DOHH2 (cell line): Measurements from ENCODE around the gene IL1RN.

Experiments
- H3F3A ChIP-seq: fragments of 200-600 bp; sonication (generic), shearing (Covaris generic); 2 replicates; pipeline ENCODE4 v1.6.0; 2016; ENCODE audit warnings: antibody characterized with exemption, mild to moderate bottlenecking; ENCODE audit not compliant: control insufficient read depth, insufficient read depth
- H3K27ac ChIP-seq: fragments of 200-600 bp; sonication (generic); 2 replicates; pipeline ENCODE4 v1.5.1; 2014; ENCODE audit warnings: low read depth, mild to moderate bottlenecking, low read length, moderate library complexity
- H3K27me3 ChIP-seq: fragments of 200-600 bp; sonication (generic); 2 replicates; pipeline ENCODE4 v1.6.1; 2014; ENCODE audit warnings: mild to moderate bottlenecking, low read length, mixed read lengths; ENCODE audit not compliant: control insufficient read depth
- H3K36me3 ChIP-seq: fragments of 200-600 bp; sonication (generic); 2 replicates; pipeline ENCODE4 v1.6.1; 2014; ENCODE audit warnings: mild to moderate bottlenecking, low read length, moderate library complexity, mixed read lengths; ENCODE audit not compliant: control insufficient read depth
- H3K4me1 ChIP-seq: fragments of 200-600 bp; sonication (generic); 2 replicates; pipeline ENCODE4 v1.6.1; 2014; ENCODE audit warnings: mild to moderate bottlenecking, low read length, mixed read lengths; ENCODE audit not compliant: control insufficient read depth
- H3K4me2 ChIP-seq: fragments of 200-600 bp; sonication (generic); 2 replicates; pipeline ENCODE4 v1.6.0; 2014; ENCODE audit warnings: mild to moderate bottlenecking, low read length, moderate library complexity
- H3K4me3 ChIP-seq: fragments of 200-600 bp; sonication (generic); 2 replicates; pipeline ENCODE4 v1.5.1; 2014; ENCODE audit warnings: mild to moderate bottlenecking, low read length, mixed read lengths
- H3K79me2 ChIP-seq: fragments of 200-600 bp; sonication (generic); 2 replicates; pipeline ENCODE4 v1.6.1; 2014; ENCODE audit warnings: mild to moderate bottlenecking, low read length, mixed read lengths; ENCODE audit not compliant: control insufficient read depth
- H3K9me2 ChIP-seq: fragments of 200-600 bp; sonication (generic); replicated peaks from 2 replicates; pipeline ENCODE4 v1.6.1; 2014; ENCODE audit warnings: mild to moderate bottlenecking, low read length, mixed read lengths; ENCODE audit not compliant: control insufficient read depth
- H3K9me3 ChIP-seq: fragments of 200-600 bp; sonication (generic); 2 replicates; pipeline ENCODE4 v1.6.1; 2014; ENCODE audit warnings: antibody characterized with exemption, low read length, mixed read lengths; ENCODE audit not compliant: control insufficient read depth, insufficient read depth
- H4K20me1 ChIP-seq: fragments of 200-600 bp; sonication (generic); 2 replicates; pipeline ENCODE4 v1.6.0; 2014; ENCODE audit warnings: low read depth, mild to moderate bottlenecking, antibody characterized with exemption, low read length, moderate library complexity; ENCODE audit not compliant: control insufficient read depth, insufficient read depth
- EZH2phosphoT487 ChIP-seq: fragments of 200-600 bp; sonication (generic); IDR thresholded peaks from 2 replicates; pipeline ENCODE4 v1.6.1; 2017; ENCODE audit warnings: borderline replicate concordance, mild to moderate bottlenecking, antibody characterized with exemption, low read length, moderate library complexity, mixed read lengths
- TF ChIP-seq, protein P1 (sequence below): fragments of 200-600 bp; sonication (generic); IDR thresholded peaks from one replicate; pipeline ENCODE4 v1.5.1; 2014; ENCODE audit warnings: antibody characterized with exemption, mild to moderate bottlenecking, low read depth, low read length; ENCODE audit not compliant: poor library complexity, severe bottlenecking

IL1RN gene

DNA sequence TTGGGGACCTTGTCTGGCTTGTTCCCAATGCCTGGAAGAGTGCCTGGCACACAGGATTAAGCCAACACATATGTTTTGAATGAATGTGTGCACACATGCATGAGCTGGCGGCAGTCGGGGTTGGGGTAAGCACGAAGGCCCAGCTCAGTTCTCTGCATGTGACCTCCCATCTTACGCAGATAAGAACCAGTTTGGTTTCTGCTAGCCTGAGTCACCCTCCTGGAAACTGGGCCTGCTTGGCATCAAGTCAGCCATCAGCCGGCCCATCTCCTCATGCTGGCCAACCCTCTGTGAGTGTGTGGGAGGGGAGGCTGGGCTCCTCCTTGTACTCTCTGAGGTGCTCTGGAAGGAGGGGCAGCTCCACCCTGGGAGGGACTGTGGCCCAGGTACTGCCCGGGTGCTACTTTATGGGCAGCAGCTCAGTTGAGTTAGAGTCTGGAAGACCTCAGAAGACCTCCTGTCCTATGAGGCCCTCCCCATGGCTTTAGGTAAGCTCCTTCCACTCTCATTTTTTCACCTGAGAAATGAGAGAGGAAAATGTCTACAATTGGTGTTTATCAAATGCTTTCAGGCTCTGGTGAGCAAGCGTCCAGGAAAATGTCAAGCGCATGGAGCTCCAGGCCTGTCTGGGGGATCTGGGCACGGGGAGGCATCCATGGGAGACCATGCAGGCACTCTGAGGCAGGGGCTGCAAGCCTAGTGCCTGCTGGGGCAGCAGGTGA, 9.7 kb upstream of the IL1RN start:
- H3K27ac ChIP-seq: no peak overlapping the region
- H4K20me1 ChIP-seq: no peaks in the 10 kb centered on the region
- no peak overlapping the region for H3K4me3 ChIP-seq
- H3F3A ChIP-seq: no peaks in the 10 kb centered on the region
- no peaks in the 10 kb centered on the region for H3K79me2 ChIP-seq
- H3K36me3 ChIP-seq: no peaks in the 10 kb centered on the region
- H3K9me3 ChIP-seq: no peaks in the 10 kb centered on the region
- no peak overlapping the region for H3K4me2 ChIP-seq
- peaks cover 19% of the 10 kb centered on the region for H3K4me1 ChIP-seq
- TF ChIP-seq, protein P1, sequence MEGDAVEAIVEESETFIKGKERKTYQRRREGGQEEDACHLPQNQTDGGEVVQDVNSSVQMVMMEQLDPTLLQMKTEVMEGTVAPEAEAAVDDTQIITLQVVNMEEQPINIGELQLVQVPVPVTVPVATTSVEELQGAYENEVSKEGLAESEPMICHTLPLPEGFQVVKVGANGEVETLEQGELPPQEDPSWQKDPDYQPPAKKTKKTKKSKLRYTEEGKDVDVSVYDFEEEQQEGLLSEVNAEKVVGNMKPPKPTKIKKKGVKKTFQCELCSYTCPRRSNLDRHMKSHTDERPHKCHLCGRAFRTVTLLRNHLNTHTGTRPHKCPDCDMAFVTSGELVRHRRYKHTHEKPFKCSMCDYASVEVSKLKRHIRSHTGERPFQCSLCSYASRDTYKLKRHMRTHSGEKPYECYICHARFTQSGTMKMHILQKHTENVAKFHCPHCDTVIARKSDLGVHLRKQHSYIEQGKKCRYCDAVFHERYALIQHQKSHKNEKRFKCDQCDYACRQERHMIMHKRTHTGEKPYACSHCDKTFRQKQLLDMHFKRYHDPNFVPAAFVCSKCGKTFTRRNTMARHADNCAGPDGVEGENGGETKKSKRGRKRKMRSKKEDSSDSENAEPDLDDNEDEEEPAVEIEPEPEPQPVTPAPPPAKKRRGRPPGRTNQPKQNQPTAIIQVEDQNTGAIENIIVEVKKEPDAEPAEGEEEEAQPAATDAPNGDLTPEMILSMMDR: no peak
- H3K27me3 ChIP-seq: peaks cover 16% of the 10 kb centered on the region
- H3K9me2 ChIP-seq: no peaks in the 10 kb centered on the region

DNA sequence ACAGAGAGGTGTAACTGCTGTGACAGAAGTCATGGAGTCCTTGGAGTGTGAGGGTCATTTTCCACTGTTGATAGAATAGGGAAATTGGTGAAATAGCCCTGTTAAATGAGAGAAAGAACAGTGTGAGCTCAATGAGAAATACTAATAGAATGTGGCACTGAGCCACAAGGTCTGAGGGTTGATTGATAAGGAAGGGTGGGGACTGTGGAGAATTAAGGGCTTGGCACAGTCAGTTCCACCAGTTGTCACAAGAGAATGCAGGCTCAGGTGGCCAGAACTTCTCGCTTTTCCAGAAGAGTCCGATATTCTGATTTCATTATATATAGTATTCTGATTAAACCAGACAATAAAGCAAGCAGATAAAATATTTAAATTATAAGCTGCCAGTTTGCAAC, 9.1 kb upstream of the IL1RN start:
- Histone ChIP-seq H3K9me3 (no peaks in the 10 kb centered on the region), H3K27me3 (peaks cover 11% of the 10 kb centered on the region), H4K20me1 (no peaks in the 10 kb centered on the region), H3K79me2 (no peaks in the 10 kb centered on the region), H3K36me3 (no peaks in the 10 kb centered on the region), H3K4me3 (no peak overlapping the region), H3K9me2 (no peaks in the 10 kb centered on the region), H3K27ac (no peak overlapping the region), H3K4me1 (peaks cover 19% of the 10 kb centered on the region), H3K4me2 (no peak overlapping the region), H3F3A (no peaks in the 10 kb centered on the region)
- TF ChIP-seq, protein P1: no peak
- no peak for TF ChIP-seq EZH2phosphoT487

DNA sequence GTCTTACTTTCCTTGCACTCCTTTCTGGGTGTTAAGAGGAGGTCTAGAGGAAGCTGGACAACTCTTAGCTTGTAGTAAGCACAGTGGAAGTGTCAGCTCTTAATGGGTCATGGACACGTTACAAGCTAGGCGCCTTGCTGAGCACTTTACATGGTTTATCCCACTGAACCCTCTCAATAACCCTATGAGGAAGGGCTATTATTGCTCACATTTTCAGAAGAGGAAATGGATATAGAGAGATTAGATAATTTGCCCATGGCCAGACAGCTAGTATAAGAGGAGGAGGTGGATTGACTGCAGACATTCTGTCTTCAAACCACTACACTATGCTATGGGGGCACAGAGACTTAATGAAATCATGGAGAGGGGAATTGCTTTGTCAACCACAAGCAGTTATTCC, 8.3 kb upstream of the IL1RN start:
- H3K4me1 ChIP-seq: peaks cover 19% of the 10 kb centered on the region
- no peak overlapping the region for H3K4me2 ChIP-seq
- H3K27ac ChIP-seq: no peak overlapping the region
- H4K20me1 ChIP-seq: no peaks in the 10 kb centered on the region
- H3F3A ChIP-seq: no peaks in the 10 kb centered on the region
- no peaks in the 10 kb centered on the region for H3K9me3 ChIP-seq
- no peak overlapping the region for H3K4me3 ChIP-seq
- H3K9me2 ChIP-seq: no peaks in the 10 kb centered on the region
- H3K79me2 ChIP-seq: no peaks in the 10 kb centered on the region
- TF ChIP-seq, protein P1: no peak
- no peak for TF ChIP-seq EZH2phosphoT487
- H3K27me3 ChIP-seq: peaks cover 6% of the 10 kb centered on the region
- H3K36me3 ChIP-seq: no peaks in the 10 kb centered on the region
